ENCODE measurements around the gene CNIH3. TPM values are rescaled to one million over a fixed set of nuclear protein-coding genes. Genes with fewer than 3 reads are reported as not detected.

CNIH3 gene
- total RNA-seq, 2 donors from 2014 or later: 0.36 to 7.2 TPM

DNA sequence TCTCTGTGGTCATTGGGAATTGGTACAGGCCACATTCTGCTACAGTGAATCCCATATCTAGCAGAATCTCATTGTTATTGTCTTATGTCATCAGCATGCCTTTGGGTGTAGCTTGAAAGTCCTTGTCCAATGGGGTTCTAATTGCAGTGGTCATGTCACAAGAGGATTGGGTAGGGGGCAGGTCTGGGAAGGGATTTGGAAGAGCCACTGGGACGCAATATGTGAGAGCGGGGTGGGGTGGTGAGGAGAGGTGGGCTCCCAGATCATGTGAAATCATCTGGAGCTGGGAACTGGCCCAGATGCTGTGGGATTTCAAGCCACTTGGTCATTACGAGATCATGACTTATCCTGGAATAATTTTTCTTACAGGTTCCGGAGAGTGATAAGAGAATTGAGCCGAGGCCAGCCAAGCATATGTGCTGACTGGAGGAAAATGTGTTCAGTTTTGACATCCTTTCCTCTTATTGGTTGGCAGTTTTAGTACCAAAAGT is 16.3 kb downstream of the CNIH3 start:
- no peaks in the 10 kb centered on the region for H3K4me1 ChIP-seq (replicated peaks)
- no peak for TF ChIP-seq POLR2AphosphoS5 (IDR thresholded peaks at IDR 0.05)
- TF ChIP-seq POLR2A (IDR thresholded peaks at IDR 0.05): no peak
- 94% methylated on average over 5 of the region's 5 CpGs for WGBS
- no peaks in the 10 kb centered on the region for H3K9me3 ChIP-seq
- intact Hi-C loops (cut with DNase I): no loop called here
- H3K36me3 ChIP-seq: no peaks in the 10 kb centered on the region
- DNase-seq (ENCODE audit: low spot score): no peak
- no peak overlapping the region for H3K4me3 ChIP-seq
- no peak overlapping the region for H3K27ac ChIP-seq
- H3K27me3 ChIP-seq (replicated peaks; ENCODE audit: insufficient read depth): no peaks in the 10 kb centered on the region

DNA sequence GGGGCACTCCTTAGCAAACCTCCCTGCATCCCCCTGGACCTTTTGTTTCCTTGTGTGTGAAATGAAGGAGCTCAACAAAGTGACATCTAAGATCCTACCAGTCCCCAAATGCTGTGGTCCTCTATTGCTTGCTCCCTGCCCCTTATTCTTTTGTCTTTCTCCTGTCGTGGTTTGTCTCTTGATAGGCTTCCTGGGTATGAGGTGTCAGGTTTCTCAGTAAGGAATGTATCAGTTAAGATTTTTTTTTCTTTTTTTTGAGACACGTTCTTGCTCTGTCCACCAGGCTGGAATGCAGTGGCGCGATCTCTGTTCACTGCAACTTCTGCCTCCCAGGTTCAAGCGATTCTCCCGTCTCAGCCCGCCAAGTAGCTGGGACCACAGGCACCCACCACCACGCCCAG is 16.8 kb downstream of the CNIH3 start:
- no peaks in the 10 kb centered on the region for H3K9me3 ChIP-seq
- no peaks in the 10 kb centered on the region for H3K36me3 ChIP-seq
- H3K27me3 ChIP-seq (replicated peaks; ENCODE audit: insufficient read depth): no peaks in the 10 kb centered on the region
- no peak for TF ChIP-seq POLR2AphosphoS5 (IDR thresholded peaks at IDR 0.05)
- TF ChIP-seq, protein P1, sequence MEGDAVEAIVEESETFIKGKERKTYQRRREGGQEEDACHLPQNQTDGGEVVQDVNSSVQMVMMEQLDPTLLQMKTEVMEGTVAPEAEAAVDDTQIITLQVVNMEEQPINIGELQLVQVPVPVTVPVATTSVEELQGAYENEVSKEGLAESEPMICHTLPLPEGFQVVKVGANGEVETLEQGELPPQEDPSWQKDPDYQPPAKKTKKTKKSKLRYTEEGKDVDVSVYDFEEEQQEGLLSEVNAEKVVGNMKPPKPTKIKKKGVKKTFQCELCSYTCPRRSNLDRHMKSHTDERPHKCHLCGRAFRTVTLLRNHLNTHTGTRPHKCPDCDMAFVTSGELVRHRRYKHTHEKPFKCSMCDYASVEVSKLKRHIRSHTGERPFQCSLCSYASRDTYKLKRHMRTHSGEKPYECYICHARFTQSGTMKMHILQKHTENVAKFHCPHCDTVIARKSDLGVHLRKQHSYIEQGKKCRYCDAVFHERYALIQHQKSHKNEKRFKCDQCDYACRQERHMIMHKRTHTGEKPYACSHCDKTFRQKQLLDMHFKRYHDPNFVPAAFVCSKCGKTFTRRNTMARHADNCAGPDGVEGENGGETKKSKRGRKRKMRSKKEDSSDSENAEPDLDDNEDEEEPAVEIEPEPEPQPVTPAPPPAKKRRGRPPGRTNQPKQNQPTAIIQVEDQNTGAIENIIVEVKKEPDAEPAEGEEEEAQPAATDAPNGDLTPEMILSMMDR (IDR thresholded peaks at IDR 0.05): no peak
- no peak for TF ChIP-seq POLR2A (IDR thresholded peaks at IDR 0.05)
- WGBS: 51% methylated on average over 8 of the region's 8 CpGs
- DNase-seq (ENCODE audit: low spot score): no peak
- intact Hi-C loops (cut with DNase I): no loop called here
- H3K27ac ChIP-seq: no peak overlapping the region
- H3K4me1 ChIP-seq (replicated peaks): no peaks in the 10 kb centered on the region
- no peak overlapping the region for H3K4me3 ChIP-seq

DNA sequence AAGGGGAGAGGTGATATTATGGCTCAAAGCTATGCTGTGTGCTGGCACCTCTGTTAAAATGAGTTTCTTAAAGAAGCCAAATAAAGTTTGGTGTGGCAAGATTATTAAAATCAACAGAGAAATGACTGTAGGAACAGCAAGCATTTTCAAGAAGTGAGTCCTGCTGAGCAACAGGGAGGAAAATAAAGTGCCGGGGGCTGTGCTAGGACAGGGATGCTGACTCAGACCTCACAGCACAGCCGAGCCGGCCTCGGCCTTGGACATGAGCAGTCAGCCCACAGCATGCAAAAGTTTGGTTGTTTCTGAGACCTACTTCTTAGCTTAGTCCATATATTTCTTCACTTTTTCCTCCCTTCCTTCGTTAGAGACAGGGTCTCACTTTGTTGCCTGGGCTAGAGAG is 19.2 kb downstream of the CNIH3 start:
- intact Hi-C loops (cut with DNase I): no loop called here
- Histone ChIP-seq H3K36me3 (no peaks in the 10 kb centered on the region), H3K27me3 (replicated peaks; ENCODE audit: insufficient read depth) (no peaks in the 10 kb centered on the region), H3K27ac (no peak overlapping the region), H3K9me3 (no peaks in the 10 kb centered on the region), H3K4me3 (no peak overlapping the region), H3K4me1 (replicated peaks) (no peaks in the 10 kb centered on the region)
- TF ChIP-seq POLR2A (IDR thresholded peaks at IDR 0.05): no peak
- TF ChIP-seq, protein P1 (IDR thresholded peaks at IDR 0.05): no peak
- no peak for TF ChIP-seq POLR2AphosphoS5 (IDR thresholded peaks at IDR 0.05)
- WGBS: 91% methylated on average over 5 of the region's 5 CpGs
- DNase-seq (ENCODE audit: low spot score): no peak

GRCh38 chr1:224637515-224637914 is 21.4 kb downstream of the CNIH3 start:
- Histone ChIP-seq H3K4me1 (replicated peaks) (no peaks in the 10 kb centered on the region), H3K9me3 (no peaks in the 10 kb centered on the region), H3K27me3 (replicated peaks; ENCODE audit: insufficient read depth) (no peaks in the 10 kb centered on the region), H3K4me3 (no peak overlapping the region), H3K27ac (no peak overlapping the region), H3K36me3 (no peaks in the 10 kb centered on the region)
- DNase-seq (ENCODE audit: low spot score): no peak
- TF ChIP-seq, protein P1 (IDR thresholded peaks at IDR 0.05): no peak
- TF ChIP-seq POLR2AphosphoS5 (IDR thresholded peaks at IDR 0.05): no peak
- TF ChIP-seq POLR2A (IDR thresholded peaks at IDR 0.05): no peak
- WGBS: 74% methylated on average over 5 of the region's 5 CpGs
- intact Hi-C loops (cut with DNase I): no loop called here

DNA sequence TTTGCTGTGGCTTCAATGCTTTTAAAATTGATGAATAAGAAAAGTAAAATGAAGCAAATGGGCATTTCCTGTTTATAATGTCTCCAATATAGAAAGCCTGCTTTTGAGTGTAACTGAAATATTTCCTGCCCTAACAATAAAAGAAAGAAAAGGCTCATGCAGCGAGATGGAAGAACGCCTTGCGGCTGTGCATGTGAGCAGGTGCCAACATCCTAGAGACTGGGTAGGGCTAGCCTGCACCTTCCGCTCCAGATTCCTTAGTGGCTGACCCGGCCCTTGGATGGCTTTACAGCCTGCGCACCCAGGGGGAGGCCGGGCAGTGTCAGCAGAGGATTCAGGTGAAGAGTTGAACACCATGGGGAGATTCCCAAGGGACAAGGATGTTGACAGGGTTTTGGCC is 21.8 kb downstream of the CNIH3 start:
- H3K27me3 ChIP-seq (replicated peaks; ENCODE audit: insufficient read depth): no peaks in the 10 kb centered on the region
- no peaks in the 10 kb centered on the region for H3K9me3 ChIP-seq
- no peak overlapping the region for H3K4me3 ChIP-seq
- intact Hi-C loops (cut with DNase I): no loop called here
- no peak for DNase-seq (ENCODE audit: low spot score)
- H3K27ac ChIP-seq: no peak overlapping the region
- H3K36me3 ChIP-seq: no peaks in the 10 kb centered on the region
- 73% methylated on average over 7 of the region's 7 CpGs for WGBS
- TF ChIP-seq POLR2AphosphoS5 (IDR thresholded peaks at IDR 0.05) (no peak), POLR2A (IDR thresholded peaks at IDR 0.05) (no peak)
- TF ChIP-seq, protein P1 (IDR thresholded peaks at IDR 0.05): no peak
- H3K4me1 ChIP-seq (replicated peaks): no peaks in the 10 kb centered on the region
